ACC112 (cell line): Measurements from ENCODE around the gene PISD.

Source experiments
- H2AFZ ChIP-seq: fragments of 200-600 bp; sonication (generic); one replicate; pipeline ENCODE4 v1.6.0; 2017; ENCODE audit warnings: antibody characterized with exemption, low read length; ENCODE audit not compliant: unreplicated experiment
- H3K27ac ChIP-seq: fragments of 200-600 bp; sonication (generic); 2 replicates; pipeline ENCODE4 v1.5.1; 2014; ENCODE audit warnings: low read depth, mild to moderate bottlenecking, antibody characterized with exemption, low read length, moderate library complexity
- H3K27me3 ChIP-seq: fragments of 200-600 bp; sonication (generic); 2 replicates; pipeline ENCODE4 v1.6.1; 2014; ENCODE audit warnings: mild to moderate bottlenecking, antibody characterized with exemption, low read length, moderate library complexity, mixed read lengths; ENCODE audit not compliant: insufficient read depth
- H3K36me3 ChIP-seq: fragments of 200-600 bp; sonication (generic); 2 replicates; pipeline ENCODE4 v1.6.1; 2016; ENCODE audit warnings: mild to moderate bottlenecking, antibody characterized with exemption, low read length, moderate library complexity, mixed read lengths; ENCODE audit not compliant: insufficient read depth
- H3K4me1 ChIP-seq: fragments of 200-600 bp; sonication (generic); one replicate; pipeline ENCODE4 v1.6.1; 2016; ENCODE audit warnings: low read length, mixed read lengths; ENCODE audit not compliant: insufficient read depth, unreplicated experiment, control insufficient read depth
- H3K4me3 ChIP-seq: fragments of 200-600 bp; sonication (generic); 2 replicates; pipeline ENCODE4 v1.5.1; 2014; ENCODE audit warnings: mild to moderate bottlenecking, low read depth, low read length
- H3K79me2 ChIP-seq: fragments of 200-600 bp; sonication (generic); one replicate; pipeline ENCODE4 v1.6.0; 2016; ENCODE audit warnings: low read length; ENCODE audit not compliant: control insufficient read depth, unreplicated experiment, insufficient read depth

Gene PISD

GRCh38 chr22:31652911-31653684, 8.9 kb downstream of the PISD start:
- H3K27ac ChIP-seq: no peak overlapping the region
- H2AFZ ChIP-seq: no peak overlapping the region
- peaks cover 9% of the 10 kb centered on the region for H3K4me1 ChIP-seq
- H3K36me3 ChIP-seq: peaks cover 3% of the 10 kb centered on the region; the same call in 1 of the 2 replicates
- no peaks in the 10 kb centered on the region for H3K27me3 ChIP-seq
- H3K79me2 ChIP-seq: peaks cover 46% of the 10 kb centered on the region
- no peak overlapping the region for H3K4me3 ChIP-seq

- H3K27ac ChIP-seq: peak overlapping the region; percentile 45; the same call in 1 of the 2 replicates
- H3K4me1 ChIP-seq: peaks cover 19% of the 10 kb centered on the region
- H2AFZ ChIP-seq: no peak overlapping the region
- H3K27me3 ChIP-seq: no peaks in the 10 kb centered on the region
- no peak overlapping the region for H3K4me3 ChIP-seq
- H3K36me3 ChIP-seq: peaks cover 3% of the 10 kb centered on the region; the same call in 1 of the 2 replicates
- peaks cover 40% of the 10 kb centered on the region for H3K79me2 ChIP-seq
Measured at GRCh38 chr22:31652088-31652487, 9.9 kb downstream of the PISD start.

GRCh38 chr22:31651664-31652063, 10.4 kb downstream of the PISD start:
- H3K27ac ChIP-seq: peak overlapping the region; percentile 45; the same call in 1 of the 2 replicates
- H3K4me1 ChIP-seq: peaks cover 23% of the 10 kb centered on the region
- no peak overlapping the region for H3K4me3 ChIP-seq
- peaks cover 37% of the 10 kb centered on the region for H3K79me2 ChIP-seq
- peaks cover 3% of the 10 kb centered on the region; the same call in 1 of the 2 replicates for H3K36me3 ChIP-seq
- no peaks in the 10 kb centered on the region for H3K27me3 ChIP-seq
- H2AFZ ChIP-seq: no peak overlapping the region

GRCh38 chr22:31650391-31650790, 11.6 kb downstream of the PISD start:
- H3K4me1 ChIP-seq: peaks cover 32% of the 10 kb centered on the region
- H3K27ac ChIP-seq: peak overlapping the region; percentile 77
- peaks cover 36% of the 10 kb centered on the region for H3K79me2 ChIP-seq
- no peak overlapping the region for H2AFZ ChIP-seq
- H3K36me3 ChIP-seq: peaks cover 3% of the 10 kb centered on the region; the same call in 1 of the 2 replicates
- no peaks in the 10 kb centered on the region for H3K27me3 ChIP-seq
- no peak overlapping the region for H3K4me3 ChIP-seq

GRCh38 chr22:31647523-31648320, 14.3 kb downstream of the PISD start:
- Histone ChIP-seq H3K36me3 (peaks cover 3% of the 10 kb centered on the region; the same call in 1 of the 2 replicates), H3K4me1 (peaks cover 32% of the 10 kb centered on the region), H3K27ac (peak overlapping the region; percentile 100), H3K79me2 (peaks cover 20% of the 10 kb centered on the region), H3K4me3 (no peak overlapping the region), H2AFZ (no peak overlapping the region), H3K27me3 (no peaks in the 10 kb centered on the region)

- Histone ChIP-seq H3K36me3 (peaks cover 3% of the 10 kb centered on the region; the same call in 1 of the 2 replicates), H3K79me2 (peaks cover 19% of the 10 kb centered on the region), H3K27me3 (no peaks in the 10 kb centered on the region), H3K4me3 (no peak overlapping the region), H3K27ac (peak overlapping the region; percentile 100), H3K4me1 (peaks cover 32% of the 10 kb centered on the region), H2AFZ (no peak overlapping the region)
Measured at GRCh38 chr22:31647066-31647465, 14.9 kb downstream of the PISD start.

- H3K4me1 ChIP-seq: peaks cover 32% of the 10 kb centered on the region
- H3K79me2 ChIP-seq: peaks cover 18% of the 10 kb centered on the region
- no peak overlapping the region for H2AFZ ChIP-seq
- peak overlapping the region; percentile 100 for H3K27ac ChIP-seq
- 0 out of 2 replicates have a peak overlapping the region, but pooled peaks have one; percentile 28 for H3K4me3 ChIP-seq
- peaks cover 3% of the 10 kb centered on the region; the same call in 1 of the 2 replicates for H3K36me3 ChIP-seq
- no peaks in the 10 kb centered on the region for H3K27me3 ChIP-seq
Measured at GRCh38 chr22:31646186-31647019, 15.6 kb downstream of the PISD start.

- Histone ChIP-seq H3K79me2 (peaks cover 21% of the 10 kb centered on the region), H3K4me3 (no peak overlapping the region), H3K36me3 (no peaks in the 10 kb centered on the region), H3K27me3 (no peaks in the 10 kb centered on the region), H2AFZ (no peak overlapping the region), H3K27ac (peak overlapping the region; percentile 80; the same call in 1 of the 2 replicates), H3K4me1 (peaks cover 24% of the 10 kb centered on the region)
Measured at GRCh38 chr22:31639436-31640039, 22.5 kb downstream of the PISD start.

- Histone ChIP-seq H2AFZ (no peak overlapping the region), H3K4me3 (peak overlapping the region; percentile 44), H3K27ac (peak overlapping the region; percentile 80)
Measured at GRCh38 chr22:31637891-31638618, 24.0 kb downstream of the PISD start.

More at GRCh38 chr22:31637891-31638618, 24.0 kb downstream of the PISD start:
- H3K4me1 ChIP-seq: peaks cover 24% of the 10 kb centered on the region
- H3K27me3 ChIP-seq: no peaks in the 10 kb centered on the region
- H3K79me2 ChIP-seq: peaks cover 22% of the 10 kb centered on the region
- H3K36me3 ChIP-seq: no peaks in the 10 kb centered on the region
